Type B pancreatic cell (in vitro differentiated cells): Measurements from ENCODE around the gene STIM1. TPM values are rescaled to one million over a fixed set of nuclear protein-coding genes. Genes with fewer than 3 reads are reported as not detected.
A peak's percentile ranks its signal among the peaks of the same experiment; 100 is the strongest.

Source experiments
- DNase-seq: peaks from one replicate; pipeline ENCODE4 v3.0.0; 2021; ENCODE audit warnings: mixed read lengths; ENCODE audit not compliant: unreplicated experiment; ENCODE audit errors: extremely low spot score
- H3K27ac Mint-ChIP-seq: 2 replicates; pipeline ENCODE4 v1.8.0; 2021; ENCODE audit warnings: mild to moderate bottlenecking, mixed read lengths
- H3K27me3 Mint-ChIP-seq: 2 replicates; pipeline ENCODE4 v1.8.0; 2021; ENCODE audit warnings: mixed read lengths
- H3K36me3 Mint-ChIP-seq: 2 replicates; pipeline ENCODE4 v1.8.0; 2021; ENCODE audit warnings: mixed read lengths
- H3K4me1 Mint-ChIP-seq: one replicate; pipeline ENCODE4 v1.8.0; 2021; ENCODE audit warnings: mixed read lengths; ENCODE audit not compliant: unreplicated experiment
- H3K4me3 Mint-ChIP-seq: 2 replicates; pipeline ENCODE4 v1.8.0; 2021; ENCODE audit warnings: mild to moderate bottlenecking, mixed read lengths
- H3K9me3 Mint-ChIP-seq: 2 replicates; pipeline ENCODE4 v1.8.0; 2021; ENCODE audit warnings: mixed read lengths
- total RNA-seq: library from RNA; stranded (reverse); gene quantifications from 2 replicates; pipeline ENCODE4 v1.2.1, GENCODE V29; 2021; ENCODE audit warnings: low replicate concordance
- TF ChIP-seq, protein P1 (sequence below): fragments of 200-600 bp; sonication (generic); conservative IDR thresholded peaks from 2 replicates; pipeline ENCODE4 v1.5.0; 2021; ENCODE audit warnings: antibody characterized with exemption, mild to moderate bottlenecking

The STIM1 gene
- total RNA-seq, 1 donor from 2014 or later: 38.9 TPM

DNA sequence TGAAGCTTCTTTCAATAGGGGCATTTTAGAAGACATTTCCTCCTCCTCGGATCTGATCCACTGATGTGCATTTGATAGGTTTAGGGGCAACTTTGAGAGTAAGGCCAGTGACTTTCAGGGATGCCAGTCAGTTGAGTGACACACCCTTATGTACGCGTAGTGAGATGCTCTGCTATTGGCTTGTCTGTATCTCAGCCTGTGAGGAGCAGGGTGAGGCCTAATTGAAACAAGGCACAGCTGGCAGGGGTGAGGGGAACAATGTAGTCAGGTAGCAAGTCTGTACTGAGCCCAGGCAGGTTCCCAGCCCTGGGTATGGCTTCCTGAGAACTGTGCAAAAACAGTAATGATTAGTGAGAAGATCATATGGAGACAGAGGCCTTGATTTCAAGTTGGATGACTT, 61.5 kb downstream of the STIM1 start:
- Mint-ChIP-seq H3K9me3 (peaks cover 8% of the 10 kb centered on the region), H3K36me3 (no peaks in the 10 kb centered on the region), H3K27ac (peak overlapping the region; percentile 42), H3K4me3 (no peak overlapping the region), H3K4me1 (peaks cover 7% of the 10 kb centered on the region), H3K27me3 (no peaks in the 10 kb centered on the region)
- TF ChIP-seq, protein P1, sequence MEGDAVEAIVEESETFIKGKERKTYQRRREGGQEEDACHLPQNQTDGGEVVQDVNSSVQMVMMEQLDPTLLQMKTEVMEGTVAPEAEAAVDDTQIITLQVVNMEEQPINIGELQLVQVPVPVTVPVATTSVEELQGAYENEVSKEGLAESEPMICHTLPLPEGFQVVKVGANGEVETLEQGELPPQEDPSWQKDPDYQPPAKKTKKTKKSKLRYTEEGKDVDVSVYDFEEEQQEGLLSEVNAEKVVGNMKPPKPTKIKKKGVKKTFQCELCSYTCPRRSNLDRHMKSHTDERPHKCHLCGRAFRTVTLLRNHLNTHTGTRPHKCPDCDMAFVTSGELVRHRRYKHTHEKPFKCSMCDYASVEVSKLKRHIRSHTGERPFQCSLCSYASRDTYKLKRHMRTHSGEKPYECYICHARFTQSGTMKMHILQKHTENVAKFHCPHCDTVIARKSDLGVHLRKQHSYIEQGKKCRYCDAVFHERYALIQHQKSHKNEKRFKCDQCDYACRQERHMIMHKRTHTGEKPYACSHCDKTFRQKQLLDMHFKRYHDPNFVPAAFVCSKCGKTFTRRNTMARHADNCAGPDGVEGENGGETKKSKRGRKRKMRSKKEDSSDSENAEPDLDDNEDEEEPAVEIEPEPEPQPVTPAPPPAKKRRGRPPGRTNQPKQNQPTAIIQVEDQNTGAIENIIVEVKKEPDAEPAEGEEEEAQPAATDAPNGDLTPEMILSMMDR: no peak
- DNase-seq: no peak

DNA sequence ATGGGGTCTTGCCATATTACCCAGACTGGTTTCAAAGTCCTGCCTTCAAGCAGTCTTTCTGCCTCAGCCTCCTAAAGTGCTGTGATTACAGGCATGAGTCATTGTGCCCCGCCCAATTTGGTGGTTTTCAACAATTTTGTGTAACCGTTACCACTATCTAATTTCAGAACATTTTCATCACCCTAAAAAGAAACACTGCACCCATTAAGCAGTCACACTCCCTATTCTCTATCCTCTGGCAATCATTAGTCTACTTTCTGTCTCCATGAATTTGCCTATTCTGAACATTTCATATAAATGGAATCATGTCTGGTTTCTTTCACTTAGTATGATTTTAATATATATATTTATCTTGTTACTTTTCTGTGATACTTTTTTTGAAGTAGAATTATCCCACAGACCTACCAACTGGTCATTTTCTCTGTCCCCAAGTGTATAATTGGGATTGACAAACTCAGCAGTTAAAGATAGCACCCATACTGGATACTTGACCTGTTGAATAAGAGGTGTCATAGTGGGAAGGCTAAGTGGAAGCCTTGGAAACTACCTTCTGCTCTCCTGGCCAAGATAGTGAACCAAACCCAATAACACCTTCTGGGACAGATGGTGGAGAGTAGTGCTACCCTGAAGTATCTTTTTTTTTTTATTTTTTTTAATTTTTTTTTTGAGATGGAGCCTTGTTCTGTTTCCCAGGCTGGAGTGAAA, 64.8 kb downstream of the STIM1 start:
- Mint-ChIP-seq H3K36me3 (no peaks in the 10 kb centered on the region), H3K4me3 (no peak overlapping the region), H3K9me3 (peaks cover 8% of the 10 kb centered on the region), H3K27me3 (no peaks in the 10 kb centered on the region), H3K4me1 (peaks cover 4% of the 10 kb centered on the region), H3K27ac (no peak overlapping the region)
- TF ChIP-seq, protein P1: no peak
- no peak for DNase-seq

DNA sequence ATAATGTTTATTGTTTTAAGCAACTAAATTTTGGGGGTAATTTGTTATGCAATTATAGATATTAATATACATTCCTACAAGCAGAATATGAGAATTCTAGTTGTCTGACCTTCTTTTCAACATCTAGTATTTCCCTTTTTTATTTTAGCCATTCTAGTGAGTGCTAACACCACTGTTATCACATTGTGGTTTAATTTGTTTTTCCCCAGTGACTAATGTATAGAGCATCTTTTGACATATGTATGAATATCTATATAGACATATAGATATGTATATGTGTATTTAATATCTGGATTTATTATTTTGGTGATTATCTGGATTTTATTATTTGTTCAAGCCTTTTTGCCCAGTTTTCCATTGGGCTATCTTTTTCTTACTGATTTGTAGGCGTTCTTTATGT, 66.6 kb downstream of the STIM1 start:
- Mint-ChIP-seq H3K4me3 (no peak overlapping the region), H3K9me3 (peaks cover 8% of the 10 kb centered on the region), H3K27ac (no peak overlapping the region), H3K4me1 (peaks cover 6% of the 10 kb centered on the region), H3K27me3 (no peaks in the 10 kb centered on the region), H3K36me3 (no peaks in the 10 kb centered on the region)
- DNase-seq: no peak
- TF ChIP-seq, protein P1: no peak

- H3K9me3 Mint-ChIP-seq: peaks cover 8% of the 10 kb centered on the region
- H3K27me3 Mint-ChIP-seq: no peaks in the 10 kb centered on the region
- H3K36me3 Mint-ChIP-seq: no peaks in the 10 kb centered on the region
- TF ChIP-seq, protein P1: no peak
- H3K4me1 Mint-ChIP-seq: peaks cover 14% of the 10 kb centered on the region
- no peak overlapping the region for H3K27ac Mint-ChIP-seq
- H3K4me3 Mint-ChIP-seq: no peak overlapping the region
- DNase-seq: no peak
Measured at GRCh38 chr11:3925513-3925912, 70.0 kb downstream of the STIM1 start.

GRCh38 chr11:3926458-3927095, 71.1 kb downstream of the STIM1 start:
- TF ChIP-seq, protein P1: no peak
- H3K4me3 Mint-ChIP-seq: no peak overlapping the region
- H3K4me1 Mint-ChIP-seq: peaks cover 14% of the 10 kb centered on the region
- peaks cover 2% of the 10 kb centered on the region for H3K9me3 Mint-ChIP-seq
- no peak for DNase-seq
- no peaks in the 10 kb centered on the region for H3K27me3 Mint-ChIP-seq
- no peaks in the 10 kb centered on the region for H3K36me3 Mint-ChIP-seq
- no peak overlapping the region for H3K27ac Mint-ChIP-seq
